Fibroblast of mammary gland (primary cell): ENCODE results near the gene GCGR.
A peak's percentile ranks its signal among the peaks of the same experiment; 100 is the strongest.

Experiments
- DNase-seq: peaks from one replicate; pipeline ENCODE4 v3.0.0-alpha.2; 2010; ENCODE audit warnings: low read depth
- H3K4me3 ChIP-seq: 2 replicates; pipeline ENCODE4 v1.5.1; 2011; ENCODE audit warnings: low read depth, mild to moderate bottlenecking, low read length, moderate library complexity; ENCODE audit not compliant: control insufficient read depth
- TF ChIP-seq, protein P1 (sequence below): conservative IDR thresholded peaks from 2 replicates; pipeline ENCODE4 v1.5.1; 2011; ENCODE audit warnings: low read depth, low read length, inconsistent platforms; ENCODE audit not compliant: control insufficient read depth, insufficient read depth

The GCGR gene

DNA sequence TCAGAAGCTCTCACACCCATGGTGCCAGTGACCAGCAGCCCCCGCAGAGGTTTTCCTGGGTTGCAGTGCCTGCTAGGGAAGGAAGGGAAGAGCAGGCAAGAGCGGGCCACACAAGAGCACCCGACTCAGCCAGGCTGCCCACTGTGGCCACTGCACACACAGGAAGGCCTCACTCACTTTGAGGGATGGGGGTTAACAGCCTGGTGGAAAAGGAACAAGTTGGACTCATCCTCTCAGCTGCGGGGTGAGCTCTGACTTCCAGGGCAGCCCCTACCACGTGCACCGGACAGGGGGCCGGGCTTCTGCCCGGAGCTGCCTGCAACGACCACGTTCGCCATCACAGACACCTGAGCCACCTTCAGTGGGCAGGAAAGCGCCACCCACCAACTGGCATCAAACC is 48.3 kb downstream of the GCGR start:
- no peak overlapping the region for H3K4me3 ChIP-seq
- DNase-seq = no peak
- TF ChIP-seq, protein P1, sequence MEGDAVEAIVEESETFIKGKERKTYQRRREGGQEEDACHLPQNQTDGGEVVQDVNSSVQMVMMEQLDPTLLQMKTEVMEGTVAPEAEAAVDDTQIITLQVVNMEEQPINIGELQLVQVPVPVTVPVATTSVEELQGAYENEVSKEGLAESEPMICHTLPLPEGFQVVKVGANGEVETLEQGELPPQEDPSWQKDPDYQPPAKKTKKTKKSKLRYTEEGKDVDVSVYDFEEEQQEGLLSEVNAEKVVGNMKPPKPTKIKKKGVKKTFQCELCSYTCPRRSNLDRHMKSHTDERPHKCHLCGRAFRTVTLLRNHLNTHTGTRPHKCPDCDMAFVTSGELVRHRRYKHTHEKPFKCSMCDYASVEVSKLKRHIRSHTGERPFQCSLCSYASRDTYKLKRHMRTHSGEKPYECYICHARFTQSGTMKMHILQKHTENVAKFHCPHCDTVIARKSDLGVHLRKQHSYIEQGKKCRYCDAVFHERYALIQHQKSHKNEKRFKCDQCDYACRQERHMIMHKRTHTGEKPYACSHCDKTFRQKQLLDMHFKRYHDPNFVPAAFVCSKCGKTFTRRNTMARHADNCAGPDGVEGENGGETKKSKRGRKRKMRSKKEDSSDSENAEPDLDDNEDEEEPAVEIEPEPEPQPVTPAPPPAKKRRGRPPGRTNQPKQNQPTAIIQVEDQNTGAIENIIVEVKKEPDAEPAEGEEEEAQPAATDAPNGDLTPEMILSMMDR = no peak

DNA sequence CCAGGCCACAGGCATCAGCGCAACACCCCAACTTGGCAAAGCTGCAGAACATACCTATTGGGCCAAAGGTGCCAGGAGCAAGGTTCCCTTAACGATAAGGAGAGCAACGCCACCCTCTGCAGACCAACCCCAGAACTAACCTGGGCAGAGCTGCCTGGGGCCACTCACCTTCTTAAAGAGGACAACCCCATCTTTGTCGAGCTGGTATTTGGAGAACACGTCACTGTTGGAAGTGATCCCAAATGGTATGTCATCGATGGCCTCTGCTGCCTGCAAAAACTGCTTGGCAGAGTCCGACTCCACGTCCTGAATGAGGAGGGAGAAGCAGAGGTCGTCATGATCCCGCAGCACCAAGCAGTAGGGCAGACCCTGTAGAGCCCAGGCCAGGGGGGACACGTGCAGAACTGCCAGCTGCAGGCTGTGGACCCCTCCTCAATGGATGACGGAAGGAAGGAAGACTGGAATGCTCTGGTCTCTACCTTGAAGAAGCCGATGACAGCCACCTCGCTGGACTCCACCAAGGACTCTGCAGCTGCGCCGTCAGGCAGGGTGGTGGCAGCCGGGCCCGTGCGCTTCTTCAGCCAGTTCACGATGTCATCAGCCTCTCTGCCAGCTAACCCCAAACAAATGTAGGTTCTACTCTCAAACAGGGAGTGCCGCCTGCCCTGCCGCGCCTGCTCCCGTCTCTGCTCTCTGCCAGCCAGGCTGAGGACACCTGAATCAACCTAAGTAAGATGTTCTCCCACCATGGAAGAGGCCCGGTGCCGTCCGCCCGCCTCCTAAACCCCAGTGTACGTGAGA is 51.2 kb downstream of the GCGR start:
- TF ChIP-seq, protein P1 = no peak
- peak; percentile 82 for DNase-seq
- no peak overlapping the region for H3K4me3 ChIP-seq

DNA sequence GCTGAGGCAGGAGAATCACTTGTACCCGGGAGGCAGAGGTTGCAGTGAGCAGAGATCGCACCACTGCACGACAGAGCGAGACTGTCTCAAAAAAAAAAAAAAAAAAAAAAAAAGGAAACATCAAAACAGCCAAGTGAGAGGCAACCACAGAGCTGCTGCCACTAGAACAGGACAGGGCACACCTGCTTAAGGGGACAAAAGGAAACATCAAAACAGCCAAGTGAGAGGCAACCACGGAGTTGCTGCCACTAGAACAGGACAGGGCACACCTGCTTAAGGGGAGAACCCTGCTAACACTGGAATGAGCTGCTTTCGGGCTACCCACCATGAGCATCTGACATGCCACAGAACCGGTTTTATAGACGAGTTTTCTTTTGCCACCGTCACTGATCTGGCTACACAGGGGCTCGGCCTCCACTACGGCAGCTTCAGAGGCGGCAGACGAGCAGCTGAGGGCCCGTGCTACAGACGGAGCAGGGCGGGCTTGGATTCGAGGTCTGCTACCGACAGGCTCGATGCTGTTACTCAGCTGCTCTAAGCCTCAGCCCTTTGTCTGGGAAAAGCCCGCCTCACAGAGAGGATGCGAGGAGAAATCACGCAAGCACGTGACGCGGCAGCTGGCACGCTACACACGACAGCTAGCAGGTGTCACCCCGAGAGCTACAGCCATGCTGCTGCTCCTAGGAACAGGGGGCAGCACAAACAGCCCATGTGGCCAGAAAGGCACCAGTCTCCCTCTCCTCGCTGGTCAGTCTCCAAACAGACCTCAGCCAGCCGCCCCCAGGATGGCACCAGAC is 54.4 kb downstream of the GCGR start:
- H3K4me3 ChIP-seq = peak overlapping the region; percentile 92
- TF ChIP-seq, protein P1 = no peak
- DNase-seq = peak; percentile 49

DNA sequence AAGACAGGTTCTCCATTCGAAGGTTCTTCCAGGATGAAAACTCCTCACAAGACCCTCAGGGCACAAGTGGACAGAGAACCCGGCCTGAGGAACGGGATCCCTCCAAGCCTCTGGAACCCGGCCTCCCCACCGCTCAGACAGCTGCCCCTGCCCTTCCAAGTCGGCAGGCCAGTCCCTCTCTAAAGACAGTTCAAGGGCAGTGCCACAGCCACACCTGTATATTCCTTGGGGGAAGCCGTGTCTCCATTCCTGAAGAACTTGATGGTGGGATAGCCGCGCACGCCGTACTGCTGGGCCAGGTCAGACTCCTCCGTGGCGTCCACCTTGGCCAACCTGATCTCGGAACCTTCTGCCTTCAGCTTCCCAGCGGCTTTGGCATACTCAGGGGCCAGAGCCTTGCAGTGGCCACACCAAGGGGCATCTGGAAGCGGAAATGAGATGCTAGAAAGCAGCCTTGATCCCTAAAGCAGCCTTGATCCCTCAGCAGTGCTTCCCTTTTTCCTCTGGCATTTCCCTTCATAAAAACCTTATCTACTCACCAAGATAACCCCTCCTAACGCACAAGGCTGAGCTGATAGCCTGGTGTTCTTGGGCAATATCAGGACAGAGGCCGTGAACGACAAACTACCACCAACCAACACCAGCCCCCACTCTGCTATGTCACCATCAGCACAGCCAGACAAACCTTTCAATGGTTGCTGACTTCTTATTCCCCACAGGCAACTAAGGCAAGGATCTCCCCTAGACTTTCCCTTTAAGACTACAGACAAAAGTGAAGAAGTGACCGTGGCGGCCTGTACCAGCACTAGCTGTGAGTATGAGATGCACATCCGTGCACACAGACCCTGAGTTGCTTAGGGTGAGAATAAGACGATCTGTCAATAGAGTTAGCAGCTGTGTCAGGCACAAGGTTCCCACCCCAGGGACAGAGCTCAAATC is 55.3 kb downstream of the GCGR start:
- DNase-seq = peak; percentile 30
- H3K4me3 ChIP-seq = peak overlapping the region; percentile 92
- TF ChIP-seq, protein P1 = no peak

DNA sequence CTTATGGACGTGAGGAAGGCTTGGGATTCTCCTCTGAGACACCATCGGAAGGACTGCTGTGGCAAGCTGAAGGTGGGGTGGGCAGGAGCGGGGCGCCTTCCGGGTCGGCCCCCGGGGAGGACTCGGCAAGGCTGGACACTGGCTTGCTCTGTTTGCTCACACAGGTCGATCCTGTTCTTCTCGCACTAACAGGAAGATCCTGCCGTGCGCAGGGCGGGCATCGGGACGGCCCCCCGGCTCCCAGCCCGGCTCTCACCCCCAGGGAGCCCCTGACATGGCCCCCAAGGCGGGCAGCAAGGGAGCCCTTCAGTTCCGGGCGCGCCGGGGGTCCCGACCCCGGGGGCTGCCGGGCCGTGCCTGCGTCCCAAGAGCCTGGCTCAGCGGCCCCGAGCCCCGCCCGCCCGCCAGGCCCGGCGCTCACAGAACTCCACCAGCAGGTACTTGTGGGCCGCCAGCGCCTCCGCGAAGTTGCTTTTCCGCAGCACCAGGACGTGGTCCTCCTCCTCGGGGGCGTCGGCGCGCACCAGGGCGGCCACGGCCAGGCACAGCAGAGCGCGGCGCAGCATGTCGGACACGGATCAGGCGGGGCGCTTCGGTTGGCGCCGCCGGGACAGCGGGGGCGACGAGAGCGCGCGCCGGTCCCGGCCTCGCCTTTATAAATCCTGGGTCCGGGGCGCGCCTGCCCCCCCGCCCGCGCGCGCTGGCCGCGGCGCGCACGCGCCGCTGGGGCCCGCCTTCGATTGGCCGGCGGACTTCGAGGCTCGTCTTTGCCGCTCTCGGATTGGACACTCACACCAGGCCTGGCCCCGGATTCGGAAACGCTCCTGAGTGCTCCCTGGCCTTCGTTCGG is 56.2 kb downstream of the GCGR start, which contains the start of gene P4HB:
TSS of gene P4HB (minus strand) at position 630 of the 850 bp plus-strand sequence. CDS start at position 566, 64 bp downstream.
- H3K4me3 ChIP-seq = peak within 1 kb of the TSS; percentile 92
- TF ChIP-seq, protein P1 = no peak
- DNase-seq = no peak
